Ovary (tissue), 3 donors: ENCODE measurements around the gene C1orf74.

Experiments used
- EP300 ChIP-seq: sonication (generic); formaldehyde crosslinking; IDR thresholded peaks from one replicate; pipeline ENCODE4 v1.6.1; 2017; ENCODE audit warnings: antibody characterized with exemption
- POLR2A ChIP-seq: fragments of 450-650 bp; IDR thresholded peaks from one replicate; pipeline ENCODE4 v1.6.1; 2017; ENCODE audit warnings: antibody characterized with exemption, mild to moderate bottlenecking, moderate library complexity
- TF ChIP-seq, protein P1 (sequence below), 3 donors: fragments of 450-650 bp in 2 of 3; fragments of 200-600 bp in 1 of 3; IDR thresholded peaks; one replicate each; pipeline versions ENCODE4 v1.5.1 to v1.8.0; 2016 to 2022; ENCODE audit warnings: antibody characterized with exemption in 3 of 3, mild to moderate bottlenecking in 1 of 3
- donor health status: DM: no; HTN: no; CAD: no.

DNA sequence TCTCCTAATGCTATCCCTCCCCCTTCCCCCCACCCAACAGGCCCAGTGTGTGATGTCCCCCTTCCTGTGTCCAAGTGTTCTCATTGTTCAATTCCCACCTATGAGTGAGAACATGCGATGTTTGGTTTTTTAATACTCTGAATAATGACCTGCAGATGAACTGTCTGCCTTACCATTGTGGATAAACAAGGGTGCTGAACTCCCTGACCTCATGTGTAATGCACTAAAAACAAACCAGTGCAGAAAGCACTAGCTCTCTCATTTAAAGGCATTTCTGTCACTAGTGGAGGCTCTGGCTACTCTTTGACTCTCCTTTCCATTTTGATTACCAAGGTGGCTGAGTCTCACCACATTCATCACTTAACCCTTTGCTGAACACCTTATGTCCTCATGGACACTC lies 51.6 kb downstream of the C1orf74 start:
- TF ChIP-seq, protein P1, sequence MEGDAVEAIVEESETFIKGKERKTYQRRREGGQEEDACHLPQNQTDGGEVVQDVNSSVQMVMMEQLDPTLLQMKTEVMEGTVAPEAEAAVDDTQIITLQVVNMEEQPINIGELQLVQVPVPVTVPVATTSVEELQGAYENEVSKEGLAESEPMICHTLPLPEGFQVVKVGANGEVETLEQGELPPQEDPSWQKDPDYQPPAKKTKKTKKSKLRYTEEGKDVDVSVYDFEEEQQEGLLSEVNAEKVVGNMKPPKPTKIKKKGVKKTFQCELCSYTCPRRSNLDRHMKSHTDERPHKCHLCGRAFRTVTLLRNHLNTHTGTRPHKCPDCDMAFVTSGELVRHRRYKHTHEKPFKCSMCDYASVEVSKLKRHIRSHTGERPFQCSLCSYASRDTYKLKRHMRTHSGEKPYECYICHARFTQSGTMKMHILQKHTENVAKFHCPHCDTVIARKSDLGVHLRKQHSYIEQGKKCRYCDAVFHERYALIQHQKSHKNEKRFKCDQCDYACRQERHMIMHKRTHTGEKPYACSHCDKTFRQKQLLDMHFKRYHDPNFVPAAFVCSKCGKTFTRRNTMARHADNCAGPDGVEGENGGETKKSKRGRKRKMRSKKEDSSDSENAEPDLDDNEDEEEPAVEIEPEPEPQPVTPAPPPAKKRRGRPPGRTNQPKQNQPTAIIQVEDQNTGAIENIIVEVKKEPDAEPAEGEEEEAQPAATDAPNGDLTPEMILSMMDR (IDR thresholded peaks at IDR 0.05): no peak
- no peak for TF ChIP-seq EP300
- no peak for TF ChIP-seq POLR2A
